Activated CD8-positive, alpha-beta memory T cell treated with anti-CD3 and anti-CD28 coated beads for 4 hours (primary cell): ENCODE measurements around the gene PRPF6.

Experiments used
- DNase-seq, 2 donors: peaks; one replicate each; pipeline ENCODE4 v3.0.0-alpha.2; 2020; ENCODE audit warnings: low read depth in 2 of 2

PRPF6 gene

DNA sequence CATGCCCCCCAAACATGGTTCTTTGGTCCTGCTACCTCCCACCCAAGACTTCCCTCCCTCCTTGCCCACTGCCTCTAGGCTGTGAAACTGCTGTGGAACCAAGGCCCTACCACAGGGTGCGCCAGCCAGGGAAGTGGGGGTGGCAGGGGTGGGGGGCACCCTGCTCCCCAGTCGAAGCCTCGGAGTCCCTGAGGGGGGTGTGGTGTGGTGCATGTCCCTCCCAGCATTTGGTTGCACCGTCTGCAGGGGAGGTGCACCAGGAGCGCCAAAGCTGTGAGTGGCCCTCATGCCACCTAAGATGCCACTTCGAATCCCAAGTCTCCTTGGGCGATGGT, 96.6 kb downstream of the PRPF6 start:
- no peak for DNase-seq

GRCh38 chr20:64077876-64078551, 97.1 kb downstream of the PRPF6 start:
- no peak for DNase-seq

- DNase-seq = no peak
These were observed 98.0 kb downstream of the PRPF6 start for GRCh38 chr20:64078934-64079272.

DNA sequence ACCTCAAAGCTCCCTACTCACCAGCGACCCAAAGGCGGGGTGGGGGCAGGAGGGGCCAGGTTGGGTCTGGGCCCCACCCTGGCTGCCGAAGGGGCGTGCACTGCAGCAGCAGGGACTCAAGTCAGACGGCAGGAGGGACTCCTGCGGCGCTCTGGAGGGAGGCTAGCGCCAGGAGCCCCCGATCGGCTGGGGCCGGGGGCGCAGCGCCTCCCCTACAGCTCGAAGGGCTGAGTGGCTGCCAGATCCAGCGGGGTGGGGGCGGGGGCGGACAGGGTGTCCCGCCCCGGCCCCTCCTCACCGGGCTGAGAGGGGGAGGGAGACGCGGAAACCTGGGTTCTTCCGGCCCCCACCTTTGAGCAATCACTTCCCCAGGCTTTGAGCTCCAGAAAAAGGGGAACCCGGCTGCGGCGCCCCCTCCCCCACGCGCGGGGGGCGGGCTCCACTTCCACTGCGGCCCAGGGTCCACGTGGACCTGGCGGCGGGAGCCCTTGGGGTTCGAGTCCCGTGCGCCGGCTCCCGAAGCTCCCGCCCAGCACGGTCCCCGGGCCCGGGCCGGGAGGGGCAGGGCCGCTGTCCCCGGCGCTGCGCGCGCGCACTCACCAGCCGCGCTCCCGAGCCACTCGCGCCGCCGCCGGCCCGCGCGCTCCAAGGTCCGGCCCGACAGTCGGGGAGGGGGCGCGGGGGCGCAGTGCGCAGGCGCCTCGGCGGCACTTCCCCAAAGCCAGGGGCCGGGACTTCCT, 98.5 kb downstream of the PRPF6 start, which contains the start of gene RGS19:
RGS19 (minus strand) TSS at position 246 of the 740 bp plus-strand sequence. CDS start 2,632 bp downstream, outside the sequence.
- DNase-seq = no peak

DNA sequence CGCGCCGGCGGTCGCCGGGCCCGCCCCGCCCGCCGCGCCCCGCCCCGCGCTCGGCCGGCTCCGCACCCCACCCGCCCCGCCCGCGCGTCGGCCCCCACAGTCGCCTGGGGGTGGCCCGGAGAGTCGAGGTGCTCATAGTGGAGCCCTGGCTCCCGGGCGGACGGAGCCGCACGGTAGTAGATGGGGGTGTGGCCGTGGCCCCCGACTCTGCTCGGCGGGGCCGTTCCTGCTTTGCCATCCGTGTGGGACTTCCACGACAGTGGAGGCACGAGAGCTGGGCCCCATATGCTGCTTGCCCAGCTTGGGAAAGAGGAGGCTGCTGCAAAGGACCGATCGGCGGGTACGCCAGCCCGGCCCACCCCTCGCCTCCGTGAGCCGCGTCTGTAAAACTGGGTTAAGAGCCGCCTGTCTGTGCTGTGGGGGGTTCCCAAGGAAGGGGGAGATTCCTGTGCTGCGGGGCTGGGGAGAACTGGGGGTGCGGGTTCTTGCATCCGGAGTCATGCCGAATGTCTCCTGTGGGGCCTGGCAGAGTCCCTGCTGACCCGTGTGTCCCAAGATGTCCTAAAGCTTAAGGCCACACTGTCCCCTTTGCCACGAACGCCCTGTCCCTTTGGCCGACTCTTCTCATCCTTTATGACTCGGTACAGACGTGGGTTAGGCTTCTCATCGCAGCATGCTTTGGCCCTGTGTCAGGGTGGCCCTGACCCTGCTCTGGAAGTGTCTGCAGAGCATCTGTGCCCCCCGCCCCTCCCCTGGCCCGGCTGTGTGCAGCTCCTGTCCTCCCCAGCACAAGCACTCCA, 99.3 kb downstream of the PRPF6 start, which contains the start of gene OPRL1:
OPRL1 (plus strand) TSS at position 70 of the 800 bp plus-strand sequence. CDS start 12,639 bp downstream, outside the sequence.
- DNase-seq = no peak

GRCh38 chr20:64080813-64081623, 100.1 kb downstream of the PRPF6 start:
- no peak for DNase-seq

DNA sequence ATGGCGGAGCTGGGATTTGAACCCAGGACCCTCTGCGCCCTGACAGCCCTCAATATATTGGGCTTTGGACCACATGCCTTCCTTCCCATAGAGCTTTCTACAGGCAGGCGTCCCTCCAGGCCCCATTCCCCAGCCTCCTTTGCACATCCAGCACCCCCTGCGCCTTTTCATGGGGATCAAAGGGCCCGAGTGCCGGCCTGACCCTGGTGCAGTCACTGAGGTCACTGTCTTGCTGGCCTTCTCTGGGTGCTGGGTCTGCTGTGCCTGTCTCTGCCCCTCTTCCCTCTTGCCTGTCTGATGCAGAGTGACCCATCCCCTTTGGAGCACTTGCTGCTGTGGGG, 100.7 kb downstream of the PRPF6 start:
- DNase-seq = no peak

DNA sequence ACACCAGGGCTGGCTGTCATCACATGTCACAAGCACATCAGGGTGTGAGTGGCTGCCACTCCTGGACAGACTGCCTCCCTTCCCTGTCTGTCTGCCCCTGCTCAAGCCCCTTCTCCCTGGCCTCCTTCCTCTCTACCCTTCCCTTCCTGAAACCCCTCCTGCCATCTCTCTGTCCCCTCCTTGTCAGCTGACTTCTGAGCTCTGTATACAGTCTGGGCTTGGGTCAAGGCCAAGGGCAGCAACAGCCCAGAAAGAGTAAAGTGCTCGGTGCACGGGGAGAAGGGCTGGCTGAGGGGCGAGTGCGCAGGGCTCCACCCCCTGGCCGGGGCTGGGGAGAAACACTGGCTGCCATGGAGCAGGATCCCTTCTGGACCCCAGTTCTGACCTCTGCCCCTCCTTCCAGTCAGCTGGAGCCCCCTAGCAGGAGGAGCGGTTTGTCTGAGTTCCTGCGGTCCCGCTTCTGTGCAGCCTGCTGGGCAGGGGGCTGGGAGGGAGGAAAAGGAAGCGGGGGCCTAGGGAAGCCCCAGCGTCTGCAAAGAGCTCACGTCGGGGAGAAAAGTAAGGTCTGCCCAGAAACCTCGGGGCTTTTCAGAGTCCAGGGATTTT, 101.3 kb downstream of the PRPF6 start:
- DNase-seq = no peak
